ENCODE data around the gene KIF3A.

Gene KIF3A

GRCh38 chr5:132679717-132680380 is 57.5 kb downstream of the KIF3A start:
- DNase-seq = no peak

GRCh38 chr5:132679166-132679565 is 58.2 kb downstream of the KIF3A start:
- DNase-seq = no peak

GRCh38 chr5:132678735-132679134 is 58.6 kb downstream of the KIF3A start:
- no peak for DNase-seq

GRCh38 chr5:132677682-132678400 is 59.5 kb downstream of the KIF3A start:
- no peak for DNase-seq

GRCh38 chr5:132677191-132677590 is 60.2 kb downstream of the KIF3A start:
- no peak for DNase-seq

GRCh38 chr5:132675936-132676689 is 61.2 kb downstream of the KIF3A start:
- DNase-seq = no peak

- no peak for DNase-seq
Measured at GRCh38 chr5:132674671-132675506, 62.5 kb downstream of the KIF3A start.

GRCh38 chr5:132673939-132674630 is 63.3 kb downstream of the KIF3A start, which contains the start of gene IL4:
Gene IL4, plus strand, starts transcription at chr5:132673989. Its CDS starts 62 bp downstream, at chr5:132674051.
- DNase-seq = no peak

- DNase-seq = no peak
Measured at GRCh38 chr5:132673488-132673887, 63.9 kb downstream of the KIF3A start.

GRCh38 chr5:132671000-132671399 is 66.3 kb downstream of the KIF3A start:
- no peak for DNase-seq

GRCh38 chr5:132669966-132670882 is 67.1 kb downstream of the KIF3A start:
- no peak for DNase-seq

- no peak for DNase-seq
Measured at GRCh38 chr5:132669455-132669820, 67.9 kb downstream of the KIF3A start.

GRCh38 chr5:132668706-132669454 is 68.5 kb downstream of the KIF3A start:
- no peak for DNase-seq

GRCh38 chr5:132667761-132668705 is 69.3 kb downstream of the KIF3A start:
- no peak for DNase-seq

GRCh38 chr5:132667309-132667708 is 70.0 kb downstream of the KIF3A start:
- DNase-seq = no peak

- DNase-seq = no peak
Measured at GRCh38 chr5:132666310-132667123, 70.8 kb downstream of the KIF3A start.

Data from anterior cingulate cortex (tissue), 58 donors.